Measurements from ENCODE around the gene RPS26. TPM values are rescaled to one million over a fixed set of nuclear protein-coding genes. Genes with fewer than 3 reads are reported as not detected.
A peak's percentile ranks its signal among the peaks of the same experiment; 100 is the strongest.

RPS26 gene
- total RNA-seq, 1 experiment from 2014 or later: 46.4 TPM

- ATAC-seq: no peak
- Histone ChIP-seq H3K27me3 (ENCODE audit: control insufficient read depth, insufficient read depth, low read length) (no peaks in the 10 kb centered on the region), H3K9me3 (ENCODE audit: control insufficient read depth, insufficient read depth, low read depth, low read length) (no peaks in the 10 kb centered on the region), H3K4me3 (ENCODE audit: low read depth in 2 of 2, low read length in 2 of 2) (peak overlapping the region; percentile 92 to 96), H3K27ac (ENCODE audit: low read length) (peak overlapping the region; percentile 100), H3K4me1 (ENCODE audit: control insufficient read depth, insufficient read depth, low read length) (0 out of 2 replicates have a peak, but pooled peaks cover 6% of the 10 kb centered on the region), H3K36me3 (ENCODE audit: control insufficient read depth, insufficient read depth, low read length) (peaks cover 23% of the 10 kb centered on the region)
- in situ Hi-C loops (cut with HindIII; ENCODE audit: low pct_unique_long_range_greater_than_20kb, low sequenced_read_pairs): no loop called here
- intact Hi-C loops (cut with micrococcal nuclease; ENCODE audit: unreplicated experiment): loop anchor here (5.0 to 10.0 kb wide), 2 partner anchors 46 to 72 kb away; partner anchors contain the start of genes RPL41, SUOX and ZC3H10
- no TSS peak for BruUV-seq (replicated peaks)
- POLR2A ChIA-PET: no interaction called here
- CTCF ChIA-PET: no interaction called here
- no peak for TF ChIP-seq POLR2AphosphoS5 (IDR thresholded peaks at IDR 0.05; ENCODE audit: low read depth, low read length)
- no peak for TF ChIP-seq CTCF (IDR thresholded peaks at IDR 0.05)
- TF ChIP-seq REST (IDR thresholded peaks at IDR 0.05; ENCODE audit: insufficient read depth in 1 of 2, low read depth in 2 of 2, low read length in 1 of 2): no peak
- no peak for TF ChIP-seq SIN3A (IDR thresholded peaks at IDR 0.05; ENCODE audit: borderline replicate concordance, insufficient read depth, low read depth, low read length)
- no peak for TF ChIP-seq TCF7L2 (IDR thresholded peaks at IDR 0.05; ENCODE audit: low read depth, low read length)
- no peak for DNase-seq (ENCODE audit: low read depth, low spot score)
Observed at GRCh38 chr12:56042843-56043242, 1.1 kb downstream of the RPS26 start.

- POLR2A ChIA-PET: interaction anchor here (0.6 kb wide), 1 partner anchor 53 kb away, joined by 4 read pairs; no protein-coding TSS in a partner anchor
- intact Hi-C loops (cut with micrococcal nuclease; ENCODE audit: unreplicated experiment): loop anchor here (10.0 kb wide), 1 partner anchor 69 kb away; the partner anchor contains the start of genes RPL41 and ZC3H10
- in situ Hi-C loops (cut with HindIII; ENCODE audit: low pct_unique_long_range_greater_than_20kb, low sequenced_read_pairs): no loop called here
- Histone ChIP-seq H3K27me3 (ENCODE audit: control insufficient read depth, insufficient read depth, low read length) (no peaks in the 10 kb centered on the region), H3K36me3 (ENCODE audit: control insufficient read depth, insufficient read depth, low read length) (peaks cover 23% of the 10 kb centered on the region), H3K4me1 (ENCODE audit: control insufficient read depth, insufficient read depth, low read length) (0 out of 2 replicates have a peak, but pooled peaks cover 3% of the 10 kb centered on the region), H3K27ac (ENCODE audit: low read length) (peak overlapping the region; percentile 20; the same call in 1 of the 2 replicates), H3K9me3 (ENCODE audit: control insufficient read depth, insufficient read depth, low read depth, low read length) (no peaks in the 10 kb centered on the region), H3K4me3 (ENCODE audit: low read depth in 2 of 2, low read length in 2 of 2) (no peak overlapping the region)
- DNase-seq (ENCODE audit: low read depth, low spot score): no peak
- no TSS peak for BruUV-seq (replicated peaks)
- ATAC-seq: no peak
- CTCF ChIA-PET: no interaction called here
- TF ChIP-seq POLR2AphosphoS5 (IDR thresholded peaks at IDR 0.05; ENCODE audit: low read depth, low read length): no peak
- no peak for TF ChIP-seq CTCF (IDR thresholded peaks at IDR 0.05)
- TF ChIP-seq TCF7L2 (IDR thresholded peaks at IDR 0.05; ENCODE audit: low read depth, low read length): no peak
- TF ChIP-seq SIN3A (IDR thresholded peaks at IDR 0.05; ENCODE audit: borderline replicate concordance, insufficient read depth, low read depth, low read length): no peak
Observed at GRCh38 chr12:56046027-56046780, 4.5 kb downstream of the RPS26 start.
